ENCODE results near the gene PRKAA1. TPM values are rescaled to one million over a fixed set of nuclear protein-coding genes. Genes with fewer than 3 reads are reported as not detected.
A peak's percentile ranks its signal among the peaks of the same experiment; 100 is the strongest.

Gene PRKAA1
- 10 to 100 TPM; 73.3 to 79.4 TPM for total RNA-seq
- polyA plus RNA-seq = 46.7 TPM

- Histone ChIP-seq H3K4me3 (ENCODE audit: low read length) (peak within 1 kb of the TSS; percentile 99), H3K4me1 (ENCODE audit: insufficient read depth, low read length) (peaks cover 24% of the 10 kb centered on the region), H3K36me3 (ENCODE audit: insufficient read depth, low read length) (no peaks in the 10 kb centered on the region), H3K9me3 (ENCODE audit: low read length) (no peaks in the 10 kb centered on the region), H3K27ac (ENCODE audit: low read depth, low read length) (peak within 1 kb of the TSS; percentile 88), H3K27me3 (ENCODE audit: insufficient read depth, low read length, poor library complexity, severe bottlenecking) (no peaks in the 10 kb centered on the region)
- peak; percentile 89 to 93 (median 93) for DNase-seq
- H3K36me3 Mint-ChIP-seq = peaks cover 0 to 25% (median 1%) of the 10 kb centered on the region in 3 donors
- CTCF ChIA-PET = interaction anchor here (1.1 kb wide), 1 partner anchor 44 kb away, joined by 3 read pairs; no protein-coding TSS in a partner anchor
- peak within 1 kb of the TSS; percentile 93 to 98 (median 95) for H3K4me3 Mint-ChIP-seq
- H3K27ac Mint-ChIP-seq = peak within 1 kb of the TSS; percentile 91 to 98 (median 94)
- peaks cover 46 to 53% (median 49%) of the 10 kb centered on the region in 3 donors for H3K4me1 Mint-ChIP-seq
- no peaks in the 10 kb centered on the region for H3K9me3 Mint-ChIP-seq
- H3K27me3 Mint-ChIP-seq = no peaks in the 10 kb centered on the region
- POLR2A ChIA-PET = interaction anchor here (0.5 to 1.5 kb wide), 6 partner anchors 9 to 1718 kb away, joined by 3 to 8 read pairs (median 3); partner anchors contain the start of gene RIMOC1
These were observed at the start of gene PRKAA1 for GRCh38 chr5:40798012-40798800. Gene PRKAA1 (minus strand): TSS chr5:40798374. CDS start chr5:40798189, 185 bp downstream.

- Histone ChIP-seq H3K4me1 (ENCODE audit: insufficient read depth, low read length) (no peaks in the 10 kb centered on the region), H3K27me3 (ENCODE audit: insufficient read depth, low read length, poor library complexity, severe bottlenecking) (no peaks in the 10 kb centered on the region), H3K4me3 (ENCODE audit: low read length) (no peak overlapping the region), H3K36me3 (ENCODE audit: insufficient read depth, low read length) (no peaks in the 10 kb centered on the region), H3K27ac (ENCODE audit: low read depth, low read length) (no peak overlapping the region), H3K9me3 (ENCODE audit: low read length) (no peaks in the 10 kb centered on the region)
- ChIA-PET POLR2A (no interaction called here), CTCF (no interaction called here)
- H3K9me3 Mint-ChIP-seq = no peaks in the 10 kb centered on the region
- peaks cover 0 to 8% (median 4%) of the 10 kb centered on the region in 3 donors for H3K36me3 Mint-ChIP-seq
- DNase-seq = no peak
- H3K27me3 Mint-ChIP-seq = peaks cover 20 to 31% of the 10 kb centered on the region in 2 donors
- H3K4me3 Mint-ChIP-seq = no peak overlapping the region
- no peak overlapping the region for H3K27ac Mint-ChIP-seq
- peaks cover 0 to 15% (median 6%) of the 10 kb centered on the region in 3 donors for H3K4me1 Mint-ChIP-seq
These were observed 49.4 kb upstream of the PRKAA1 start for GRCh38 chr5:40847525-40847924.

GRCh38 chr5:40846371-40846770 is 48.2 kb upstream of the PRKAA1 start:
- no peak for DNase-seq
- H3K9me3 Mint-ChIP-seq = no peaks in the 10 kb centered on the region
- H3K4me1 Mint-ChIP-seq = peaks cover 2 to 19% (median 12%) of the 10 kb centered on the region in 3 donors
- H3K4me3 Mint-ChIP-seq = no peak overlapping the region
- Histone ChIP-seq H3K4me3 (ENCODE audit: low read length) (no peak overlapping the region), H3K27ac (ENCODE audit: low read depth, low read length) (no peak overlapping the region), H3K4me1 (ENCODE audit: insufficient read depth, low read length) (no peaks in the 10 kb centered on the region), H3K9me3 (ENCODE audit: low read length) (no peaks in the 10 kb centered on the region), H3K27me3 (ENCODE audit: insufficient read depth, low read length, poor library complexity, severe bottlenecking) (no peaks in the 10 kb centered on the region), H3K36me3 (ENCODE audit: insufficient read depth, low read length) (no peaks in the 10 kb centered on the region)
- CTCF ChIA-PET = no interaction called here
- POLR2A ChIA-PET = no interaction called here
- H3K27ac Mint-ChIP-seq = no peak overlapping the region
- peaks cover 0 to 8% (median 4%) of the 10 kb centered on the region in 3 donors for H3K36me3 Mint-ChIP-seq
- peaks cover 20 to 38% of the 10 kb centered on the region in 2 donors for H3K27me3 Mint-ChIP-seq

- Mint-ChIP-seq H3K27ac (no peak overlapping the region), H3K9me3 (no peaks in the 10 kb centered on the region), H3K36me3 (peaks cover 0 to 5% (median 4%) of the 10 kb centered on the region in 3 donors), H3K4me1 (peaks cover 7 to 22% (median 19%) of the 10 kb centered on the region in 3 donors), H3K4me3 (no peak overlapping the region), H3K27me3 (peaks cover 20 to 40% of the 10 kb centered on the region in 2 donors)
- Histone ChIP-seq H3K36me3 (ENCODE audit: insufficient read depth, low read length) (no peaks in the 10 kb centered on the region), H3K27ac (ENCODE audit: low read depth, low read length) (no peak overlapping the region), H3K4me1 (ENCODE audit: insufficient read depth, low read length) (no peaks in the 10 kb centered on the region), H3K27me3 (ENCODE audit: insufficient read depth, low read length, poor library complexity, severe bottlenecking) (no peaks in the 10 kb centered on the region), H3K4me3 (ENCODE audit: low read length) (no peak overlapping the region), H3K9me3 (ENCODE audit: low read length) (no peaks in the 10 kb centered on the region)
- ChIA-PET POLR2A (no interaction called here), CTCF (no interaction called here)
- DNase-seq = no peak
These were observed 46.4 kb upstream of the PRKAA1 start for GRCh38 chr5:40844565-40844964.

- Mint-ChIP-seq H3K4me3 (no peak overlapping the region), H3K36me3 (peaks cover 0 to under 1% (median 0%) of the 10 kb centered on the region in 3 donors), H3K9me3 (no peaks in the 10 kb centered on the region), H3K27me3 (peaks cover 10 to 25% of the 10 kb centered on the region in 2 donors), H3K4me1 (peaks cover 7 to 24% (median 21%) of the 10 kb centered on the region in 3 donors), H3K27ac (no peak overlapping the region)
- Histone ChIP-seq H3K4me3 (ENCODE audit: low read length) (no peak overlapping the region), H3K27ac (ENCODE audit: low read depth, low read length) (no peak overlapping the region), H3K27me3 (ENCODE audit: insufficient read depth, low read length, poor library complexity, severe bottlenecking) (no peaks in the 10 kb centered on the region), H3K36me3 (ENCODE audit: insufficient read depth, low read length) (no peaks in the 10 kb centered on the region), H3K4me1 (ENCODE audit: insufficient read depth, low read length) (no peaks in the 10 kb centered on the region), H3K9me3 (ENCODE audit: low read length) (no peaks in the 10 kb centered on the region)
- CTCF ChIA-PET = interaction anchor here (1.5 kb wide), 1 partner anchor 9 kb away, joined by 4 read pairs; no protein-coding TSS in a partner anchor
- DNase-seq = no peak
- POLR2A ChIA-PET = no interaction called here
These were observed 44.2 kb upstream of the PRKAA1 start for GRCh38 chr5:40842351-40842750.

GRCh38 chr5:40841068-40841805 is 43.1 kb upstream of the PRKAA1 start, which contains the start of gene CARD6:
Gene CARD6 (plus strand): TSS chr5:40841367. CDS start chr5:40841383, 16 bp downstream.
- H3K4me1 ChIP-seq (ENCODE audit: insufficient read depth, low read length) = peaks cover under 1% of the 10 kb centered on the region
- H3K27me3 ChIP-seq (ENCODE audit: insufficient read depth, low read length, poor library complexity, severe bottlenecking) = no peaks in the 10 kb centered on the region
- H3K27ac ChIP-seq (ENCODE audit: low read depth, low read length) = peak within 1 kb of the TSS; percentile 80
- Mint-ChIP-seq H3K36me3 (no peaks in the 10 kb centered on the region), H3K4me1 (peaks cover 7 to 21% (median 15%) of the 10 kb centered on the region in 3 donors), H3K4me3 (peak within 1 kb of the TSS; percentile 57 to 82 (median 79)), H3K9me3 (no peaks in the 10 kb centered on the region), H3K27ac (peak within 1 kb of the TSS; percentile 1 to 91 (median 66)), H3K27me3 (peaks cover 8 to 25% of the 10 kb centered on the region in 2 donors)
- CTCF ChIA-PET = interaction anchor here (0.9 kb wide), 1 partner anchor 10 kb away, joined by 3 read pairs; no protein-coding TSS in a partner anchor
- no peak for DNase-seq
- POLR2A ChIA-PET = no interaction called here
- peak within 1 kb of the TSS; percentile 44 for H3K4me3 ChIP-seq (ENCODE audit: low read length)
- H3K9me3 ChIP-seq (ENCODE audit: low read length) = no peaks in the 10 kb centered on the region
- no peaks in the 10 kb centered on the region for H3K36me3 ChIP-seq (ENCODE audit: insufficient read depth, low read length)

GRCh38 chr5:40838086-40838485 is 39.9 kb upstream of the PRKAA1 start:
- Mint-ChIP-seq H3K4me3 (no peak overlapping the region), H3K9me3 (peaks cover 0 to 4% (median 0%) of the 10 kb centered on the region in 5 donors), H3K36me3 (peaks cover 4 to 22% (median 5%) of the 10 kb centered on the region in 3 donors), H3K27ac (peak overlapping the region in 1 of 8 donors; percentile 35), H3K27me3 (peaks cover 2 to 13% of the 10 kb centered on the region in 2 donors), H3K4me1 (peaks cover 33 to 48% (median 39%) of the 10 kb centered on the region in 3 donors)
- Histone ChIP-seq H3K36me3 (ENCODE audit: insufficient read depth, low read length) (peaks cover 11% of the 10 kb centered on the region), H3K27me3 (ENCODE audit: insufficient read depth, low read length, poor library complexity, severe bottlenecking) (no peaks in the 10 kb centered on the region), H3K9me3 (ENCODE audit: low read length) (no peaks in the 10 kb centered on the region), H3K4me1 (ENCODE audit: insufficient read depth, low read length) (peaks cover 20% of the 10 kb centered on the region), H3K4me3 (ENCODE audit: low read length) (no peak overlapping the region), H3K27ac (ENCODE audit: low read depth, low read length) (no peak overlapping the region)
- peak in 1 of 5 donors; percentile 16 for DNase-seq
- ChIA-PET CTCF (no interaction called here), POLR2A (interaction anchor here (0.5 kb wide), 1 partner anchor 9 kb away, joined by 3 read pairs; no protein-coding TSS in a partner anchor)

Data from CD8-positive, alpha-beta memory T cell (primary cell).